Inflammatory macrophage (primary cell): Measurements from ENCODE around the gene CDHR3.
"Not testable (repeated sequence)": the region's sequence is repeated elsewhere in the genome, so short reads cannot be mapped to it uniquely, and the experiment has no call there.

Experiments used
- DNase-seq, 2 donors: peaks; one replicate each; pipeline ENCODE4 v3.0.0-alpha.2; 2020 to 2022

Gene CDHR3

GRCh38 chr7:106001196-106001595 is 38.1 kb downstream of the CDHR3 start:
- no peak for DNase-seq

GRCh38 chr7:106001886-106002285 is 38.8 kb downstream of the CDHR3 start:
- DNase-seq, result no peak

DNA sequence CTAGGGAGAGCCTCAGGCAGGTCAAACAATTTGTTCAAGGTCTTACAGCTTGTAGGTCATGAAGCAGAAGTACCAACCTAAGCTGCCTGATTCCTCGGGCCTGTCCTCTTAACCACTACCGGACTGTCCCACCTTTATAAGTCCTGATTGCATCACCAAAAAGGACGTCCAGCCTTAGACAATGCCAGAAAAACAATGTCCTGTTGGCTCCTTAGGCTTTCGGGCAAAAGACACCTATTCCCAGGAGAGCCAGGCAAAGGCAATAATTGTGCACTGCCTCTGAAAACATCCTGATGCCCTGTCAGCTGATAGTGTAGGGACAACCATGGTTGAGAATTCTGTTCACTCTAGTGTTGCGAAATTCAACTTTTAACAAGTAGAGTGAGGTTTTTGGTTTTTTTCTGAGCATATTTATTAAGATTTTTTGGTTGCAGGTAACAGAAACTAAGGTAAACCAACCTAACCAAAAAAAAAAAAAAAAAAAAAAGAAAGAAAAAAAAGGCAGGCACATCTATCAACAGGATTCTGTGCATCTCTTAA is 40.5 kb downstream of the CDHR3 start:
- no peak for DNase-seq

DNA sequence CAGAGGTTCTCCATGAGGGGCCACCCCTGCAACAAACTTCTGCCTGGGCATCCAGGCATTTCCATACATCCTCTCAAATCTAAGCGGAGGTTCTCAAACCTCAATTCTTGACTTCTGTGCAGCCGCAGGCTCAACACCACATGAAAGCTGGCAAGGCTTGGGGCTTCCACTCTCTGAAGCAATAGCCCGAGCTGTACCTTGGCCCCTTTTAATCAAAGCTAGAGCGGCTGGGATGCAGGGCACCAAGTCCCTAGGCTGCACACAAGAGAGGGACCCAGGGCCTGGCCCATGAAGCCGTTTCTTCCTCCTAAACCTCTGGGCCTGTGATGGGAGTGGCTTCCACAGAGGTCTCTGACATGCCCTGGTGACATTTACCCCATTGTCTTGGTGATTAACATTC is 43.8 kb downstream of the CDHR3 start:
- DNase-seq, result no peak

DNA sequence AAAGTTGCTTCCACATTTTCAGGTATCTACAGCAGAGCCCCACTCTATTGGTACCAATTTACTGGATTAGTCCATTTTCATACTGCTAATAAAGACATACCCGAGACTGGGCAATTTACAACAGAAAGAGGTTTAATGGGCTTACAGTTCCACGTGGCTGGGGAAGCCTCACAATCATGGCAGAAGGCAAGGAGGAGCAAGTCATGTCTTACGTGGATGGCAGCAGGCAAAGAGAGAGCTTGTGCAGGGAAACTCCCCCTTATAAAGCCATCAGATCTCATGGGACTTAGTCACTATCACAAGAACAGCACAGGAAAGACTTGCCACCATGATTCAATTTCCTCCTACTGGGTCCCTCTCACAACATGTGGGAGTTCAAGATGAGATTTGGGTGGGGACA is 44.7 kb downstream of the CDHR3 start:
- not testable (repeated sequence) for DNase-seq

DNA sequence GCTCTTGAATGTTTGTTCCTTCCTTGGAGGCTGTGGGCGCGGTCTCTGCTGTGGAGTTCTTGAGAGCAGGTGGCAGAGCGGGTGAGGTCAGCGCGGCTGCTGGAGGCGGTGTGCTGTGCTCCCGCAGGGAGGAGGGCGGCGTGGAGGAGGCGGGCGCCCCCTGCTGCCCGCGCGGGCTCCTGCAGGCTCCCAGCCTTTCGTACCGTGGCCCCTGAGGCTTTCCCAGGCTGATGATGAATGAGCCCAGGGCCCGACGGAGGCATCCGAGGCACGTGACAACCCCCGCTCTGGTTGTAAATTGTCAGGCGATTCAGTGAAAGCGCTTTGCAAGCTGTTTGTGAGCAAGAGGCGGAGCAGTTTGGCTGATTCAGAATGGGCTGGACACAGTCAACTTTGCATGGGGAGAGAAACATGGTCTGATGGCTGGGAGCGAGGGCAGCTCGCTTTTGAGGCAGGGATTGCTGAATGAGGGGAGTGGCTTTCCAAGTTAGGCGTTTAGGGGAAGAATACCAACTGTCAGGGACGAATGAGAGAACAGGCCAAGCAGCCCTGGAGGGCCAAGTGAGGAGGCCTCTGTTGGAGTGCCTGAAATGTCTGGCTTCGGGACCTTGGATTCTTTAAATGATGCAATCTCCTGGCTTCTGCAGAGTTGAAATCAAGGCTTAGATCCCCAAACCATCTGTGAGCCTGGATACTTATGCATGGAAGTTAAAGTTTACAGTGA is 46.6 kb downstream of the CDHR3 start:
- peak; percentile 82 to 87 for DNase-seq

- no peak for DNase-seq
Observed at GRCh38 chr7:106010331-106010730, 47.3 kb downstream of the CDHR3 start.

- no peak for DNase-seq
Observed at GRCh38 chr7:106010866-106011265, 47.8 kb downstream of the CDHR3 start.

GRCh38 chr7:106012184-106012583 is 49.1 kb downstream of the CDHR3 start:
- DNase-seq, result no peak

DNA sequence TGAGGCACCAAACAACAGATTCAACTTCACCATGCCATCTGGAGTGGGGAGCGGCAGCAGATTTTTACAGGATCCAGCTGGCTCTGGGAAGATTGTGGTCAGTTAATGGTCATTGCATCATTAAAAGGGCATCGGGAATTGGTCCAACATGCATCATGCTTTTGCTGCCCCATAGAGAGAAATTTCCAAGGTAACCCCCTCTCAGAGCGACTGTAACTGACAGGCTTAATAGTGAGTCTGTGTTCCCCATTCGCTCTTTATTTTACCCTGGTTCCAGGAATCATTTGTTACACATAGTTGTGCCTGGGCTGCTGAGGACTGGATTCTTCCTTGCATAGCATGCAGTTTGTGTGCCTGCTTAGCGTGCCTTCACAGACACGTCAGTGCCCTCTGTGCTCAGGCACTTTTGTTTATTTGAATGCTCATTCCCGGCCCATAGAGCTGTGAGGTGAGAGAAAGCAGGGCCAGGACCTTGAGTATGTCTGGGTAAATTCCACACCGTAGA is 49.9 kb downstream of the CDHR3 start:
- no peak for DNase-seq

GRCh38 chr7:106015381-106016218 is 52.5 kb downstream of the CDHR3 start:
- no peak for DNase-seq

DNA sequence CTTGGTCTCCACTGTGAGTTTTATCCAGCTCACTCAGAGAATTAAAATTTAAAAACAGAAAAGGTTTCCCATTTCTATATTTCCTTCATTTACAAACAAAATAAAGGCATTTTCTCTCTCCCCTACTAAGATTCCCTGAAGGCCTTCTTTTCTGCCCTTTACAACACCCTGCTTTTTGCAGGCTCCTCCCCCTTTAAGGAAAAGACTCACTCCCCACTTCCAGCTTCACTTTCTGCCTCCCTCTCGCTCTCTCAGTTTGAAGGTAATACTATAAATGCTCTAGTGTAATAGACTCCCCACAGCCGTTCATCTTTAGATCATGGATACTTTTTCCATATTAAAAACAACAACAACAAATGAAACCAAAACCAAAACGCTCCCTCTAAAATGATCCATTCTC is 53.3 kb downstream of the CDHR3 start:
- DNase-seq, result no peak

DNA sequence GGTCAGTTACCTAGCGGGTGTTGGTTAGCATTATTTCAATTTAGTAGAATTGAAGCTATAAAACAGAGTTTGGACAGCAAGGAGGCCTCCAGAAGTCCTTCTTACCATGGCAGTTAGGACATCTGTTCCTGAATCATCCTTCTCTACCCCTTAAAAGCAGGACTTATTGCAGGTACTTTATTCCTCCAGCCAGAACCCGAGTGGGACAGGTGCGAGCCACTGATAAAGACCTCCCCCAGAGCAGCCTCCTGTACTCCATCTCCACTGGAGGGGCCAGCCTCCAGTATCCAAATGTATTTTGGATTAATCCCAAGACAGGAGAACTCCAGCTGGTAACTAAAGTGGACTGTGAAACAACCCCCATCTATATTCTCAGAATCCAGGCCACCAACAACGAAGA is 54.6 kb downstream of the CDHR3 start:
- no peak for DNase-seq

- DNase-seq, result no peak
Observed at GRCh38 chr7:106018566-106019469, 55.8 kb downstream of the CDHR3 start.

GRCh38 chr7:106019470-106019820 is 56.4 kb downstream of the CDHR3 start:
- no peak for DNase-seq

- no peak for DNase-seq
Observed at GRCh38 chr7:106021151-106022067, 58.3 kb downstream of the CDHR3 start.

- DNase-seq, result no peak
Observed at GRCh38 chr7:106022193-106022821, 59.2 kb downstream of the CDHR3 start.

GRCh38 chr7:106023369-106024322 is 60.6 kb downstream of the CDHR3 start:
- DNase-seq, result no peak

DNA sequence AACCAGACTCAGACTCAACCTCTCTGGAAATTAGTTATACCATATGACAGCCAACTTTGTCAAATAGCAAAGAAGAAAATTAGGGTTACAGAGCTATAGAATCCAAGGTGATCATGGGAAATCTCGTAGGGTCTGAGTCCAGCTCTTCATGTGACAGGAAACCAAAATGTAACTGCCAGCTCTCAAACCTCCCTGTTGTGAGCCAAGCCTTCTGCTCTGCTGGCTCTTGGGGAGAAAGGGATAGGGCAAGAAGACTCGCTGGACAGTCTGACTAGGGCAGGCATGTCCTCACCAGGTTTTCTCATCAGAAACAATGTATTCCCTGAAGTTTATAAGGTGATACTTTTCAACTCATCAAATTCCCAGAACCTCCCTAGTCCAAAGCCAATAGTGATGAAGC is 63.0 kb downstream of the CDHR3 start:
- DNase-seq, result no peak

DNA sequence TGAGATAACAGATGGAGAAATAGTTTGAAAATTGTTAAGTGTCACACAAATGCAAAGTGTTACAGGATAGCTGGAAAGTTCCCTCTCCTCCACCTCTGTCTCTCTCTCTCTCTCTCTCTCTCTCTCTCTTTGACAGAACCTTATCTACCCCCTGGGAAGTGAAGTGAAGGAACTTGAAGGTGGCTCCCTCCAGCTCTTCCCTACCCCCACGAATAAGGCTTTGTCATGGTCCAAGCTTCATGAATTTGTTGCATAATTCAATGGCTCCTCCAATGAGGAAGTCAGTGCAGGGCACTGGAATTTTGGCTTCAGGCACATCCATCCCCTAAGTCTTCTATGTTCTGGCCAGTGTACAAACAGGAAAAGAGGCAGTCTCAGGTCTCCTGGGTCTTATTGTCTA is 66.4 kb downstream of the CDHR3 start:
- peak in 1 of 2 donors; percentile 19 for DNase-seq
